Bronchial epithelial cell (primary cell): Measurements from ENCODE around the gene KRTAP4-6. TPM values are rescaled to one million over a fixed set of nuclear protein-coding genes. Genes with fewer than 3 reads are reported as not detected.
A peak's percentile ranks its signal among the peaks of the same experiment; 100 is the strongest.
"Not testable (repeated sequence)": the region's sequence is repeated elsewhere in the genome, so short reads cannot be mapped to it uniquely, and the experiment has no call there.

Source experiments
- DNase-seq: peaks from one replicate; pipeline ENCODE4 v3.0.0-alpha.2; 2010; ENCODE audit warnings: low read depth
- FAIRE-seq: peaks from 2 replicates; lab custom pipeline; 2011; peaks lifted over from hg19 to GRCh38; lab: Jason Lieb, UNC
- H3K27me3 ChIP-seq: 2 replicates; pipeline ENCODE4 v1.5.1; 2011; ENCODE audit warnings: low read length; ENCODE audit not compliant: control insufficient read depth, insufficient read depth
- H3K36me3 ChIP-seq: 2 replicates; pipeline ENCODE4 v1.5.1; 2011; ENCODE audit warnings: low read length; ENCODE audit not compliant: control insufficient read depth, insufficient read depth
- H3K4me3 ChIP-seq: 2 replicates; pipeline ENCODE4 v1.5.1; 2011; ENCODE audit warnings: mild to moderate bottlenecking, low read depth, low read length, control low read depth
- CTCF ChIP-seq: IDR thresholded peaks from 2 replicates; pipeline ENCODE4 v1.5.1; 2011; ENCODE audit warnings: mild to moderate bottlenecking, moderate library complexity, low read length, control low read depth, inconsistent platforms; ENCODE audit not compliant: insufficient read depth, severe bottlenecking
- total RNA-seq: library from RNA; depleted of rRNA; stranded (reverse); fragments of >200 nt; gene quantifications from 2 replicates; pipeline ENCODE4 v1.2.1, GENCODE V29; 2014

The KRTAP4-6 gene
- total RNA-seq, result not detected in 2 replicates

DNA sequence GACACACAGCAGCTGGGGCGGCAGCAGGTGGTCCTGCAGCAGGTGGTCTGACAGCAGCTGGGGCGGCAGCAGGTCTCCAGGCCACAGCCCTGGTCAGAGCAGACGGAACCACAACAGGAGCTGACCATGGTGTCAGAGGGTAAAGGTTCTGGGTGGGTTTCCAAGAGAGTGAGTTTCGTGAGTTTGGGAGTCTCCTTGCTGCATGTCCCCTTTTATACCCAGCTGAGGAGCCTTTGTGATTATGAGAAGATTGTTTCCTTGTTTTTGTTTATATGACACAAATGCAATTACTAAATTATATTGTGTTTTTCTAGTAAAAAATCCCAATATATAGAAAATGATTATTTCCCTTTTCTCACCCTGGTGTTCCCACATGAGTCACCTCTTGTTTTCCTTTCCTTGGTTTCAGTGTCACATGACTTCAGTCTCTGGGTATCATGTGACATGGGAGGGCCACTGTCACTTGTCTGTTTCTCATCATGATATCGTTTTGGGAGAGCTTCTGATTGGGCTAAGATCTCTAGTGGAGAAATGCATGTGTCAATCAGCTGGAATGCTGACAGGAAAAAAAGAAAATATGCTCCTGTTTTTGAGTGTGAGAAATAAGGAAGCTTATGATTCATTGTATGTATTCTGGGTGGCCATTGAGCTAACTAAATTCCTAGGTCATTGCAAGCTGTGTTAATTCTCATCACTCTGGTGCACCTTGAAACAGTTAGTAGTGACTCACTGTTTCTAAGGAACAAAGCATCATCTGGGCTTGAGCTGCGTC, at the start of gene KRTAP4-6:
TSS of gene KRTAP4-6 (minus strand) at position 185 of the 772 bp plus-strand sequence. CDS start at position 128, 57 bp downstream.
- no peak within 1 kb of the TSS for H3K4me3 ChIP-seq
- no peaks in the 10 kb centered on the region for H3K27me3 ChIP-seq
- no peak for TF ChIP-seq CTCF
- DNase-seq, result peak; percentile 98
- peak; percentile 88 for FAIRE-seq
- H3K36me3 ChIP-seq, result no peaks in the 10 kb centered on the region

DNA sequence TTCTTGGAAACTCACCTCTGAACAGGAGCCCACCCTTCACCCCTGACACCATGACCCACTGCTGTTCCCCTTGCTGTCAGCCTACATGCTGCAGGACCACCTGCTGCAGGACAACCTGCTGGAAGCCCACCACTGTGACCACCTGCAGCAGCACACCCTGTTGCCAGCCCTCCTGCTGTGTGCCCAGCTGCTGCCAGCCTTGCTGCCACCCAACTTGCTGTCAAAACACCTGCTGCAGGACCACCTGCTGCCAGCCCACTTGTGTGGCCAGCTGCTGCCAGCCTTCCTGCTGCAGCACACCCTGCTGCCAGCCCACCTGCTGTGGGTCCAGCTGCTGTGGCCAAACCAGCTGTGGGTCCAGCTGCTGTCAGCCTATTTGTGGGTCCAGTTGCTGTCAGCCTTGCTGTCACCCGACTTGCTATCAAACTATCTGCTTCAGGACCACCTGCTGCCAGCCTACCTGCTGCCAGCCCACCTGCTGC, 49.5 kb upstream of the KRTAP4-6 start, which contains the start of gene KRTAP9-1:
TSS of gene KRTAP9-1 (plus strand) at position 51 of the 482 bp plus-strand sequence. CDS start at position 51, 0 bp downstream.
- not testable (repeated sequence) for H3K36me3 ChIP-seq, H3K27me3 ChIP-seq, FAIRE-seq, H3K4me3 ChIP-seq, DNase-seq

- H3K4me3 ChIP-seq, result no peak overlapping the region
- FAIRE-seq (no peak), DNase-seq (no peak)
- no peak for TF ChIP-seq CTCF
- H3K36me3 ChIP-seq, result no peaks in the 10 kb centered on the region
- H3K27me3 ChIP-seq, result no peaks in the 10 kb centered on the region
Observed at GRCh38 chr17:41186872-41187271, 46.5 kb upstream of the KRTAP4-6 start.

GRCh38 chr17:41185001-41185400, 44.7 kb upstream of the KRTAP4-6 start:
- Histone ChIP-seq H3K36me3 (no peaks in the 10 kb centered on the region), H3K4me3 (no peak overlapping the region), H3K27me3 (no peaks in the 10 kb centered on the region)
- DNase-seq, result peak; percentile 15
- no peak for FAIRE-seq
- TF ChIP-seq CTCF, result no peak

DNA sequence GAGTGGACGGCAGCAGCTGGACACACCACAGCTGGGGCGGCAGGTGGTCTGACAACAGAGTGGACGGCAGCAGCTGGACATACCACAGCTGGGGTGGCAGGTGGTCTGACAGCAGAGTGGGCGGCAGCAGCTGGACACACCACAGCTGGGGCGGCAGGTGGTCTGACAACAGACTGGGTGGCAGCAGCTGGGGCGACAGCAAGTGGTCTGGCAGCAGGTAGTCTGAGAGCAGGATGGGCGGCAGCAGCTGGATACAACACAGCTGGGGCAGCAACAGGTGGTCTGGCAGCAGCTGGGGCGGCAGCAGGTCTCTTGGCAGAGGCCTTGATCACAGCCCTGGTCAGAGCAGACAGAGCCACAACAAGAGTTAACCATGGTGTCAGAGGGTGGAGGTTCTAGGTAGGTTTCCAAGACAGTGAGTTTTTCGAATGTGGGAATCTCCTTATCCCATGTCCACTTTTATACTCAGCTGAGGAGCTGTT, 44.2 kb upstream of the KRTAP4-6 start, which contains the start of gene KRTAP4-1:
TSS of gene KRTAP4-1 (minus strand) at position 432 of the 482 bp plus-strand sequence. CDS start at position 375, 57 bp downstream.
- H3K36me3 ChIP-seq, result no peaks in the 10 kb centered on the region
- no peaks in the 10 kb centered on the region for H3K27me3 ChIP-seq
- DNase-seq, result no peak
- FAIRE-seq, result no peak
- no peak within 1 kb of the TSS for H3K4me3 ChIP-seq
- no peak for TF ChIP-seq CTCF

GRCh38 chr17:41178843-41179616, 38.7 kb upstream of the KRTAP4-6 start:
- Histone ChIP-seq H3K36me3 (no peaks in the 10 kb centered on the region), H3K4me3 (no peak overlapping the region), H3K27me3 (no peaks in the 10 kb centered on the region)
- DNase-seq, result peak; percentile 21
- TF ChIP-seq CTCF, result no peak
- FAIRE-seq, result no peak
